HUES6 (cell line): ENCODE data around the gene OSBP2.
A peak's percentile ranks its signal among the peaks of the same experiment; 100 is the strongest.

Experiments
- H3K27ac ChIP-seq: 2 replicates; pipeline ENCODE4 v1.7.0; 2013; ENCODE audit warnings: low read depth, mild to moderate bottlenecking, low read length, inconsistent platforms
- H3K27me3 ChIP-seq: 2 replicates; pipeline ENCODE4 v1.6.1; 2013; ENCODE audit warnings: low read length; ENCODE audit not compliant: control insufficient read depth, insufficient read depth
- H3K36me3 ChIP-seq: 2 replicates; pipeline ENCODE4 v1.6.1; 2013; ENCODE audit warnings: low read length; ENCODE audit not compliant: control insufficient read depth, insufficient read depth
- H3K4me1 ChIP-seq: 2 replicates; pipeline ENCODE4 v1.6.1; 2013; ENCODE audit warnings: low read length; ENCODE audit not compliant: control insufficient read depth, insufficient read depth
- H3K4me3 ChIP-seq: 2 replicates; pipeline ENCODE4 v1.5.1; 2013; ENCODE audit warnings: low read depth, low read length
- H3K9ac ChIP-seq: one replicate; pipeline ENCODE4 v1.6.1; 2013; ENCODE audit warnings: mild to moderate bottlenecking, low read length
- H3K9me3 ChIP-seq: 2 replicates; pipeline ENCODE4 v1.6.1; 2013; ENCODE audit warnings: low read depth, low read length; ENCODE audit not compliant: control insufficient read depth, insufficient read depth

Gene OSBP2

GRCh38 chr22:30821381-30821780 lies 126.7 kb downstream of the OSBP2 start:
- H3K9ac ChIP-seq: no peak overlapping the region
- H3K9me3 ChIP-seq: no peaks in the 10 kb centered on the region
- peaks cover 48% of the 10 kb centered on the region for H3K27me3 ChIP-seq
- H3K36me3 ChIP-seq: no peaks in the 10 kb centered on the region
- peaks cover 4% of the 10 kb centered on the region; the same call in 1 of the 2 replicates for H3K4me1 ChIP-seq
- H3K4me3 ChIP-seq: no peak overlapping the region
- H3K27ac ChIP-seq: no peak overlapping the region

DNA sequence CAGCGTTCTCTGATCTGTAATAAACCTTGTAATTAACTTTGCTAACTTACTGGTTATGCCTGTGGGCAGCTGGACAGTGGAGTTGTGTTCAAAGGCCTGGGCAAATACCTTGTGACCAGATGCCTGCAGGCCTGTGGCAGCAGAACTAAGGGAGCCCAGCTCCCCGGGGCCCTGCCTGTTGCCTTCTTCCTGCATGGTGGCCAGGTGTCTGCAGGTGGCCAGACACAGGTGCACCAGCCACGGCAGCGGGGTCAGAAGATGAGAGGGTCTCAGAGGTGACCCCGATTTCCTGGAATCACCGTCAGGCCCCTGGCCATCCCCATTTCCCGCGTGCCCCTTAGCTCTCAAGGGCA lies 127.2 kb downstream of the OSBP2 start:
- Histone ChIP-seq H3K9me3 (no peaks in the 10 kb centered on the region), H3K27ac (no peak overlapping the region), H3K36me3 (no peaks in the 10 kb centered on the region), H3K4me1 (peaks cover 4% of the 10 kb centered on the region; the same call in 1 of the 2 replicates), H3K27me3 (peaks cover 48% of the 10 kb centered on the region), H3K4me3 (peak overlapping the region; percentile 75), H3K9ac (peak overlapping the region; percentile 23)

DNA sequence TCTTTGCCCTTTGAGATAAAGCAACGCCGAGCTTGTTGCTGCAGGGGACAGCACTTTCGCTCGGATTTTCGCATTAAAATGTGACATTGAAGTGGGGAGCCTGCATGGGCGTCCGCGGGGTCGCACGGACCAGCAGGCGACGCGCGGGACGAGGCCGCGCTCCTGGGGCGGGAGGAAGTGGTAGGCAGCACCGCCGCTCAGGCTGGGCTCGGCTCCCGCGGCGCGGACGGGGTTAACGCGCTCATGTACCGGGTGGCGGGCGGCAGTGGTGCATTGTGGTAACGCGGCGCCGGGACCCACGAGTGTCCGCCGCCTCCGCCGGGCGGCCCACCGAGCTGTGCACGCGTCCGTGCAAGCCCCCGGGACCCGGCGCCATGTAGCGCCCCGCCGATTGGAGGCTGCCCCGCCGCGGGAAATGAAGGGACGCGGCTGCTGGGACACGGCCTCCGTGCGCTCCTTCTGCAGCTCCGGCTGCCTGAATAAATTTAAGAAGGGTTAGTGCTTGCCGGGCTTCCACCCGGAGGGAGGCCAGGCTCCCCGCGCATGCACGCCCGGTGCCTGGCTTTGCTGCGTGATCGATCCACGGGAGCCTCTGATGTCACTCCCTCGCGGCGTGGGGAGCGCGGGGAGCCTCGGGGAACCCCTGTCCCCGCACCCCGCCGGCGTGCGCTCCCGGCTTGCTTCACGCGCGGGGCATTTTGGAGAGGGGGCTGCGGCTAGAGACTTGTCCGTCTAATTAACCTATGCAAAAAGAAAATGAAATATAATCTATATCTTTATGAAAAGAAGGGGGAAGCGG lies 127.7 kb downstream of the OSBP2 start:
- Histone ChIP-seq H3K4me3 (peak overlapping the region; percentile 75), H3K27ac (no peak overlapping the region), H3K27me3 (peaks cover 48% of the 10 kb centered on the region), H3K9me3 (no peaks in the 10 kb centered on the region), H3K9ac (peak overlapping the region; percentile 23), H3K4me1 (peaks cover 4% of the 10 kb centered on the region; the same call in 1 of the 2 replicates), H3K36me3 (no peaks in the 10 kb centered on the region)

- H3K27ac ChIP-seq: no peak overlapping the region
- H3K36me3 ChIP-seq: no peaks in the 10 kb centered on the region
- no peak overlapping the region for H3K9ac ChIP-seq
- H3K27me3 ChIP-seq: peaks cover 48% of the 10 kb centered on the region
- peaks cover 4% of the 10 kb centered on the region; the same call in 1 of the 2 replicates for H3K4me1 ChIP-seq
- peak overlapping the region; percentile 75 for H3K4me3 ChIP-seq
- no peaks in the 10 kb centered on the region for H3K9me3 ChIP-seq
Measured at GRCh38 chr22:30823015-30823370, 128.3 kb downstream of the OSBP2 start.

- Histone ChIP-seq H3K27me3 (peaks cover 48% of the 10 kb centered on the region), H3K4me1 (peaks cover 4% of the 10 kb centered on the region; the same call in 1 of the 2 replicates), H3K9ac (no peak overlapping the region)
Measured at GRCh38 chr22:30824096-30824495, 129.4 kb downstream of the OSBP2 start.

DNA sequence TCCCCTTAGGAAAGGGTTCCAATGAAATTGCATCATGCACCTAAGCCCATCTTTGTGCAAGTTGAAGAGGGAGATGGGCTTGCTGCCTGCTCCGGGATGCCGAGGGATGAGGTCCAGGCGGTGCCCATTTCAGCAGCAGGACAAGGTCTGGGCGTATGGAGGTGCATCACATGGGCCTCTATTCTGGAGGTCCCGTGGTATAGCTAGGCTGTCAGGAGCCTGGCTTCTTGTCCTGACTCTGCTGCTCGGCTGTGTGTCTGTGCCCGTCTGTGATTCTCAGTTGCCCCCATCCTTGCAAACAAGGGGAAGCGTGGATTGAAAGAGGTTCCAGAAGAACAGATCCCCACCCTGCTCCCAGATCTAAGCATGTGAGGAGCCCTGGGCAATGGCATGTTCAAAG lies 130.0 kb downstream of the OSBP2 start:
- H3K27me3 ChIP-seq: peaks cover 46% of the 10 kb centered on the region
- H3K4me1 ChIP-seq: peaks cover 4% of the 10 kb centered on the region; the same call in 1 of the 2 replicates
- no peak overlapping the region for H3K4me3 ChIP-seq
- H3K36me3 ChIP-seq: no peaks in the 10 kb centered on the region
- no peaks in the 10 kb centered on the region for H3K9me3 ChIP-seq
- no peak overlapping the region for H3K27ac ChIP-seq
- H3K9ac ChIP-seq: no peak overlapping the region

More at GRCh38 chr22:30824096-30824495, 129.4 kb downstream of the OSBP2 start:
- Histone ChIP-seq H3K9me3 (no peaks in the 10 kb centered on the region), H3K36me3 (no peaks in the 10 kb centered on the region), H3K4me3 (no peak overlapping the region), H3K27ac (no peak overlapping the region)

GRCh38 chr22:30825711-30826505 lies 131.2 kb downstream of the OSBP2 start:
- Histone ChIP-seq H3K27ac (no peak overlapping the region), H3K36me3 (no peaks in the 10 kb centered on the region), H3K9me3 (no peaks in the 10 kb centered on the region), H3K27me3 (peaks cover 39% of the 10 kb centered on the region), H3K4me3 (no peak overlapping the region), H3K9ac (no peak overlapping the region), H3K4me1 (peaks cover 12% of the 10 kb centered on the region)

DNA sequence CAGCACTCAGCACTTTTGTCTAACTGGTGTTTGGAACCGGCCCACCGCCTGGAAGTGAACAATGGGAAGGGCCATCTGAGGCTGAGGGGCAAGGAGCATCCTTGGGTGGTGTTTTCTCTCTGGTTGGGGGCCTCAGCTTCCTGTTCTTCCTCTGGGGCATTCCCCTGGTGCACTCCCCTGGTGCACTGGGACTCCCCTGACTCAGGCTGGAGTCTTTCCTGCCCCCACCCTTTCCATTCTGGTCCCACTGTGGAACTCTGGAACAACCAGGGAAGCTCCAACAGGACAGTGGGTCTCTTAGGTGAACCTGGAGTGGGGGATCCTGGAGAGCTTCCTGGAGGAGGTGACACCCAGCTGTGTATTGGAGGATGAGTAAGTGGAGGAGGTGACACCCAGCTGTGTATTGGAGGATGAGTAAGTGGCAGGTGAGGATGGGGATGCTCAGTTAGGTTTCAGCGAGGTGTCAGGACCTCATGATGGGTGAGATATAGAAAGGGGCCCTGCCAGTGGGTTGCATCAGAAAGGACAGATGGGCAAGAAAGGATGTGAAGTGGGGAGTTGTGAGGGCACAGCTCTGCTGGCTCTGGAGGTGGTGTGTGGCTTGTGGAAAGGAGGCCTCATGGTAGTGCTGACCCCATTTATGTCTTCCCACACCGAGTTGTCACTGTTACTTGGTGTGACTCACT lies 132.1 kb downstream of the OSBP2 start:
- H3K27ac ChIP-seq: no peak overlapping the region

DNA sequence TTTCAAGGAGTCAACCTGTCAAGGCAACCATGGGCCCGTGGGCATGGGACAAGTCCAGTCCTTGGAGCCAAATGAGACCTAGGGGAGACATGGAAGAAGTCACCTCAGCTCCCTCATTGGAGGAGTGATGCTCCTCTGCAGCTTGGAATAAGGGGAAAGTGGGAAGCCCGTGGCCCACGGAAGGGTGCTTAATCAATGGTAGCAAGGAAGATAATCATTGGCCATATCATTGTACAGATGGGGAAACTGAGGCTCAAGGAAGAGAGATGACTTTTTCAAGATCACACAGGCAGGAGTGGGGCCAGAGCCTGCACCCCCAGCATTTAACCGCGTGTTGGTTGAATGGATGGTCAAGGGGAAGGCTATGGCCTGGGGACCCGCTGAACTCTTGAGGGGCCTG lies 133.0 kb downstream of the OSBP2 start:
- H3K27me3 ChIP-seq: peaks cover 21% of the 10 kb centered on the region
- H3K4me3 ChIP-seq: no peak overlapping the region
- no peak overlapping the region for H3K9ac ChIP-seq
- no peak overlapping the region for H3K27ac ChIP-seq
- peaks cover 11% of the 10 kb centered on the region for H3K4me1 ChIP-seq
- no peaks in the 10 kb centered on the region for H3K36me3 ChIP-seq
- no peaks in the 10 kb centered on the region for H3K9me3 ChIP-seq

More for the DNA sequence above, 132.1 kb downstream of the OSBP2 start:
- Histone ChIP-seq H3K27me3 (peaks cover 30% of the 10 kb centered on the region), H3K4me3 (no peak overlapping the region), H3K36me3 (no peaks in the 10 kb centered on the region), H3K4me1 (peaks cover 14% of the 10 kb centered on the region), H3K9me3 (no peaks in the 10 kb centered on the region), H3K9ac (no peak overlapping the region)

GRCh38 chr22:30828187-30829155 lies 133.8 kb downstream of the OSBP2 start:
- peaks cover 11% of the 10 kb centered on the region for H3K4me1 ChIP-seq
- no peak overlapping the region for H3K27ac ChIP-seq
- no peak overlapping the region for H3K9ac ChIP-seq
- no peaks in the 10 kb centered on the region for H3K9me3 ChIP-seq
- H3K27me3 ChIP-seq: peaks cover 13% of the 10 kb centered on the region
- H3K4me3 ChIP-seq: no peak overlapping the region
- H3K36me3 ChIP-seq: no peaks in the 10 kb centered on the region
